ENCODE results near the gene PPA1.
"Not testable (repeated sequence)": the region's sequence is repeated elsewhere in the genome, so short reads cannot be mapped to it uniquely, and the experiment has no call there.

PPA1 gene

DNA sequence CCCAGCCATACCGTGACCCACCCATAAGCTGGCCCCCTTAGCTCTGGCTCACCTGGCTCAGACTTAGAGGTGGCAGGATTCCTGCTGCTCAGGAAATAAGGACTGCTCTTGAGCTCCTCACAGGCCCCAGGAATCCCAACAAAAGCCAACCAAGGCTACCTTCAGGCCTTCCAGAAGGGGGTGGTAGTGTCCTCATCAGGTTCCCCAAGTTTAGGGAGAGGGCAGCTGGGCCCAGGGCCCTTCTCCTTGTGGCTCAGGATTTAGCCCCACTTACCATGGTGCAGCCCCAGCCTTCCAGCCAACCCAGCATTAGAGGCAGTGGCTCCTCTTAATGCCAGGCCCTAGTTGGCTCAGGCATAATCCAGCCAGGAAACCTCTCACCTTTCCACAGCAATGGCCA lies 27.0 kb upstream of the PPA1 start:
- Histone ChIP-seq H3K27me3 (ENCODE audit: insufficient read depth, low read length) (peaks cover 10% of the 10 kb centered on the region; the same call in 1 of the 2 replicates), H3K36me3 (ENCODE audit: insufficient read depth, low read length) (no peaks in the 10 kb centered on the region; the same call in 1 of the 2 replicates), H4K20me1 (ENCODE audit: insufficient read depth, low read length) (no peaks in the 10 kb centered on the region), H3K9me2 (ENCODE audit: low read depth, low read length) (no peaks in the 10 kb centered on the region), H3F3A (ENCODE audit: insufficient read depth, low read length) (no peaks in the 10 kb centered on the region), H3K4me2 (ENCODE audit: low read length) (no peak overlapping the region), H3K27ac (ENCODE audit: low read depth, low read length, poor library complexity, severe bottlenecking) (no peak overlapping the region), H3K4me1 (ENCODE audit: insufficient read depth, low read length, severe bottlenecking) (no peaks in the 10 kb centered on the region), H3K9me3 (ENCODE audit: low read length) (peaks cover 4% of the 10 kb centered on the region; the same call in 1 of the 2 replicates), H3K4me3 (ENCODE audit: low read depth, low read length, poor library complexity, severe bottlenecking) (no peak overlapping the region), H3K79me2 (ENCODE audit: insufficient read depth, low read length) (no peaks in the 10 kb centered on the region), H2AFZ (ENCODE audit: low read length) (no peak overlapping the region), H3K9ac (ENCODE audit: low read length) (no peak overlapping the region)
- no peak for TF ChIP-seq EZH2 (IDR thresholded peaks at IDR 0.05; ENCODE audit: borderline replicate concordance, low read length)
- TF ChIP-seq, protein P1, sequence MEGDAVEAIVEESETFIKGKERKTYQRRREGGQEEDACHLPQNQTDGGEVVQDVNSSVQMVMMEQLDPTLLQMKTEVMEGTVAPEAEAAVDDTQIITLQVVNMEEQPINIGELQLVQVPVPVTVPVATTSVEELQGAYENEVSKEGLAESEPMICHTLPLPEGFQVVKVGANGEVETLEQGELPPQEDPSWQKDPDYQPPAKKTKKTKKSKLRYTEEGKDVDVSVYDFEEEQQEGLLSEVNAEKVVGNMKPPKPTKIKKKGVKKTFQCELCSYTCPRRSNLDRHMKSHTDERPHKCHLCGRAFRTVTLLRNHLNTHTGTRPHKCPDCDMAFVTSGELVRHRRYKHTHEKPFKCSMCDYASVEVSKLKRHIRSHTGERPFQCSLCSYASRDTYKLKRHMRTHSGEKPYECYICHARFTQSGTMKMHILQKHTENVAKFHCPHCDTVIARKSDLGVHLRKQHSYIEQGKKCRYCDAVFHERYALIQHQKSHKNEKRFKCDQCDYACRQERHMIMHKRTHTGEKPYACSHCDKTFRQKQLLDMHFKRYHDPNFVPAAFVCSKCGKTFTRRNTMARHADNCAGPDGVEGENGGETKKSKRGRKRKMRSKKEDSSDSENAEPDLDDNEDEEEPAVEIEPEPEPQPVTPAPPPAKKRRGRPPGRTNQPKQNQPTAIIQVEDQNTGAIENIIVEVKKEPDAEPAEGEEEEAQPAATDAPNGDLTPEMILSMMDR (IDR thresholded peaks at IDR 0.05; ENCODE audit: low read length) = no peak

DNA sequence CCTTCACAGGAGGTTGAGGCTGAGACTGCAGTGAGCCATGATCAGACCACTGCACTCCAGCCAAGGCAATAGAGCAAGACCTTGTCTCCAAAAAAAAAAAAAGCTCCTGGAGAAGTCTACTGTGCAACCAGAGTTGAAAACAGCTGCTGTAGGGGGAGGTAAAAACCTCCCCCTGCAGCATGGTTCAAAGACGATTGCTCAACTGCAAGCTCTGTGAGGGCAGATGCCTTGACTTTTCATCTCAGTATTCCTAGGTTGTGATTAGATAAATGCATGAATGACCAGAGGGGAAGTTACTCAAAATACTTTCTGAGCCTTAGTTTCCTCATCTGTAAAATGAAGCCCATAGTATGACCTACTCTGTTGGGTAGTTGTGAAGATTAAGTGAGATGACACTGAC lies 25.0 kb upstream of the PPA1 start:
- no peak overlapping the region for H3K27ac ChIP-seq (ENCODE audit: low read depth, low read length, poor library complexity, severe bottlenecking)
- H3K4me3 ChIP-seq (ENCODE audit: low read depth, low read length, poor library complexity, severe bottlenecking) = no peak overlapping the region
- no peaks in the 10 kb centered on the region; the same call in 1 of the 2 replicates for H3K36me3 ChIP-seq (ENCODE audit: insufficient read depth, low read length)
- no peaks in the 10 kb centered on the region for H3K4me1 ChIP-seq (ENCODE audit: insufficient read depth, low read length, severe bottlenecking)
- H4K20me1 ChIP-seq (ENCODE audit: insufficient read depth, low read length) = no peaks in the 10 kb centered on the region
- H3K79me2 ChIP-seq (ENCODE audit: insufficient read depth, low read length) = no peaks in the 10 kb centered on the region
- no peak overlapping the region for H3K4me2 ChIP-seq (ENCODE audit: low read length)
- no peak overlapping the region for H3K9ac ChIP-seq (ENCODE audit: low read length)
- H3K9me2 ChIP-seq (ENCODE audit: low read depth, low read length) = no peaks in the 10 kb centered on the region
- H3K9me3 ChIP-seq (ENCODE audit: low read length) = peaks cover 4% of the 10 kb centered on the region; the same call in 1 of the 2 replicates
- no peak overlapping the region for H2AFZ ChIP-seq (ENCODE audit: low read length)
- no peaks in the 10 kb centered on the region for H3F3A ChIP-seq (ENCODE audit: insufficient read depth, low read length)
- TF ChIP-seq EZH2 (IDR thresholded peaks at IDR 0.05; ENCODE audit: borderline replicate concordance, low read length) = no peak
- TF ChIP-seq, protein P1 (IDR thresholded peaks at IDR 0.05; ENCODE audit: low read length) = no peak
- peaks cover 10% of the 10 kb centered on the region; the same call in 1 of the 2 replicates for H3K27me3 ChIP-seq (ENCODE audit: insufficient read depth, low read length)

DNA sequence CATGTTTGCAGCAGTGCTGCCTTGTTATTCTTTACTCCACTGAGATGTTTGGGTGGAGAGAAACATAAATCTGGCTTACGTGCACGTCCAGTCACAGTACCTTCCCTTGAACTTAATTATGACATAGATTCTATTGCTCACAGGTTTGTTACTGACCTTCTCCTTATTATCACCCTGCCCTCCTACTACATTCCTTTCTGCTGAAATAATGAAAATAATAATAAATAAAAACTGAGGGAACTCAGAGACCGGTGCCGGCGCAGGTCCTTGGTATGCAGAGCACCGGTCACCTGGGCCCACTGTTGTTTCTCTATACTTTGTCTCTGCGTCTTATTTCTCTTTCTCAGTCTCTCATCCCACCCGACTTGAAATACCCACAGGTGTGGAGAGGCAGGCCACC lies 24.6 kb upstream of the PPA1 start:
- not testable (repeated sequence) for H3K4me2 ChIP-seq (ENCODE audit: low read length); H3K36me3 ChIP-seq (ENCODE audit: insufficient read depth, low read length); H3K9me3 ChIP-seq (ENCODE audit: low read length); H3F3A ChIP-seq (ENCODE audit: insufficient read depth, low read length); H3K27me3 ChIP-seq (ENCODE audit: insufficient read depth, low read length); H3K9ac ChIP-seq (ENCODE audit: low read length); H3K4me1 ChIP-seq (ENCODE audit: insufficient read depth, low read length, severe bottlenecking); H3K9me2 ChIP-seq (ENCODE audit: low read depth, low read length); H2AFZ ChIP-seq (ENCODE audit: low read length); H4K20me1 ChIP-seq (ENCODE audit: insufficient read depth, low read length); H3K27ac ChIP-seq (ENCODE audit: low read depth, low read length, poor library complexity, severe bottlenecking); H3K79me2 ChIP-seq (ENCODE audit: insufficient read depth, low read length); H3K4me3 ChIP-seq (ENCODE audit: low read depth, low read length, poor library complexity, severe bottlenecking)

DNA sequence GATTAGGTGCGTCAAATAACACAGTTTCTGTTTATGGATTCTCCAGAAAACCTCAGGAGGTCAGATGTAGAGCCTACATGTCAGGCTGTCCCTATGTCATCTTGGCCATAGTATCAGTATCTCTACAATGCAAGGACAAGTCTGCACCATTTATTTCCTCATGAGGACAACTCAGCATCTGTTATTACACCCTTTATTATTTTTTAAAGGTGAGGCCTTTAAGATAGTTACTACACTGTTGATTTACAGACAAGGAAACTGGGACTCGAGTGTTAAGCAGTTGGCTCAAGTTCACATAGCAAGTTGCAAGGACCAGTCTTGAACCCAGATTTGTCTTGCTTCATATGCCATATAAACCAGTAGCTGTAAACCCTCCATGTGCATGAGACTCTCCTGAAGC lies 23.2 kb upstream of the PPA1 start:
- no peak overlapping the region for H3K4me3 ChIP-seq (ENCODE audit: low read depth, low read length, poor library complexity, severe bottlenecking)
- no peaks in the 10 kb centered on the region for H3K79me2 ChIP-seq (ENCODE audit: insufficient read depth, low read length)
- no peak overlapping the region for H3K27ac ChIP-seq (ENCODE audit: low read depth, low read length, poor library complexity, severe bottlenecking)
- no peak overlapping the region for H3K9ac ChIP-seq (ENCODE audit: low read length)
- H3F3A ChIP-seq (ENCODE audit: insufficient read depth, low read length) = no peaks in the 10 kb centered on the region
- peaks cover 6% of the 10 kb centered on the region; the same call in 1 of the 2 replicates for H3K27me3 ChIP-seq (ENCODE audit: insufficient read depth, low read length)
- H4K20me1 ChIP-seq (ENCODE audit: insufficient read depth, low read length) = no peaks in the 10 kb centered on the region
- TF ChIP-seq, protein P1 (IDR thresholded peaks at IDR 0.05; ENCODE audit: low read length) = no peak
- no peak for TF ChIP-seq EZH2 (IDR thresholded peaks at IDR 0.05; ENCODE audit: borderline replicate concordance, low read length)
- no peak overlapping the region for H2AFZ ChIP-seq (ENCODE audit: low read length)
- peaks cover 2% of the 10 kb centered on the region; the same call in 1 of the 2 replicates for H3K9me3 ChIP-seq (ENCODE audit: low read length)
- no peaks in the 10 kb centered on the region for H3K9me2 ChIP-seq (ENCODE audit: low read depth, low read length)
- no peak overlapping the region for H3K4me2 ChIP-seq (ENCODE audit: low read length)
- H3K4me1 ChIP-seq (ENCODE audit: insufficient read depth, low read length, severe bottlenecking) = no peaks in the 10 kb centered on the region
- no peaks in the 10 kb centered on the region; the same call in 1 of the 2 replicates for H3K36me3 ChIP-seq (ENCODE audit: insufficient read depth, low read length)

Measured in OCI-LY1 (cell line).